ENCODE results near the gene TCF12.

The TCF12 gene

DNA sequence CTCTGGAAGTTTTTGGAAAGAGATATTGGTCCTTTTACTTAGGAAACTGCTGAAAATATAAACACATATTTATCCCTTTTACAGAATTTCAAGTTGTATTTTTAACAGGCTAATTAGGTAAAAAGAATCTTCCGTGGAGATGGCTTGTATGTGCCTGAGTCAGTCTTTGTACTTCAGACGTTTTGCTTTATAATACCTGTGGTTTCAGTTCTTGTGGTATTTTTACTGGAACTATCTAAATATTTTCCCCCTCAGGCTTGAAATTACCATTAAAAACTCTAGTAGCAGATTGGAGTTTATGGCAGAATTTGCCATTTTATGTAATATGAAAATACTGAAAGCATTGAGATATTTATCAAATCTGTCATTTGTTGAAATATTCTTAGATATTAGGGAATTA is 306.2 kb downstream of the TCF12 start:
- no peak for DNase-seq

GRCh38 chr15:57227166-57227565 is 308.7 kb downstream of the TCF12 start:
- no peak for DNase-seq

DNA sequence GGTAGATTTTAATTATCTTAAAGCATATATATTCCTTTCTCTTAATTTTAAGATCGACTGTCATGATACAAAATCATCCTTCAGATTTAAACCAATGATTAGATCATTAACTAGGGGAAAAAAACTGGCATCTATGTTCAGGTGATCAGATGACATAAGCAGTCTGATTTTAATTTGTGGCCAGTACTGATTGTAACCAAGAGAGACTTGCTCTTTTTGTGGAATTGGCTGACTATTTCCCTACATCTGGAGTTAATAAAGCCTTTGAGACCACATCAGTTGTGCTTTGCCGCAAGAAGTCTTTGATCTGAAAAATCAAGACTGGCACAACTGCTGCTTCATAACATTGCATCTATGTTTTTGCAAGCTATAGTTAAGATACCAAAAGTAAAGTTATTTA is 309.5 kb downstream of the TCF12 start:
- DNase-seq, result no peak

GRCh38 chr15:57228395-57228794 is 310.0 kb downstream of the TCF12 start:
- DNase-seq, result no peak

GRCh38 chr15:57229051-57229450 is 310.6 kb downstream of the TCF12 start:
- no peak for DNase-seq

DNA sequence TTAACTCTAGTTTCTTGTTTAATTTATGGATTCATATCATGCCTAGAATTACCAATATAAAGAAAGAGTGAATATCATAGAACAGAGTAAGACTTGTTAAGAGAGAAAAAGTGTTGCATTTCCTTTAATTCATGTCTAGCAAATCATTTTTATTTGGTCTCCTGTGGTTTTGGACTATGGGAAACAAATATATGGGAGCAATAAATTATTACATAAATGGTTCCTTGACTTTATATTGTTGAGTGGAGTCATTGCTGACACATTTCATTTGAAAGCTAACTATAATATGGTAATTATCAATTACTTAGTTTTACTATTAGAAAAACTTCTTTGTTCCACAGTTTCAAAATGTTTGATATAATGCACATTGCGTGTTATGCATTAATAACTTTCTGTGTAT is 313.1 kb downstream of the TCF12 start:
- DNase-seq, result no peak

GRCh38 chr15:57234156-57234555 is 315.7 kb downstream of the TCF12 start:
- no peak for DNase-seq

DNA sequence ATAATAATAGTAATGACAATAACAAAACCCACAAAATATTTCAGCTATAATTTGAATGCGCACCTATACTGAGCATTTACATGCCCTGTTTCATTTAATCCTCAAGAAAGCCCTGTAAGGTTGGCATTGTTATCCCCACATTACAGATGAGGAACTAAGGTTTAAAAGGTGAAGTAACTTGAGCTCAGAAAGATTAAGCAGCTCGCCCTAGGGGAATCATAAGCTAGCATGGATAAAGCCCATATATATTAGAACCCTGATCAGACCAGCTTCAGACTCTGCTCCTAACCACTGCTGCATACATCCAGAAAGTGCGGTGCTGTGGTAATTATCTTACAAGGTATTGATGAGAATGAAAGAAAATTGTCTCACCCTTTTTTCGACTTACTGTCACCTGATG is 316.7 kb downstream of the TCF12 start:
- DNase-seq, result no peak

GRCh38 chr15:57235873-57236272 is 317.4 kb downstream of the TCF12 start:
- DNase-seq, result no peak

GRCh38 chr15:57236561-57237300 is 318.3 kb downstream of the TCF12 start:
- no peak for DNase-seq

DNA sequence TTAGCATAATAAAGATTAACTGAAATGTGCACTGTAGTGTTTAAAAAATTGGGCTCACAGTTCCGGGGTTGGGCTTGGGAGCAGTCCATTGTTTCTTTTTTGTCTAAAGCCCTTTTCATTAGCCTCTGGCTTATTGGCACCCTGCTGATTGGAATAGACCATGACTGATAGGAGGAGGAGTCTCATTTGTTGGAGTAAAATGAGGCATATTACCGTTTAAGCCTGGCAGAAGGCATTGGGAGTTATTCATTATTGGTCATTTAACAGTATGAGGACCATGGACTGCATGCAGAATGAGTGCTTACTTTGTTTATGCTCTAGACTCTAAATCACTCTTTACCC is 318.8 kb downstream of the TCF12 start:
- DNase-seq, result no peak

DNA sequence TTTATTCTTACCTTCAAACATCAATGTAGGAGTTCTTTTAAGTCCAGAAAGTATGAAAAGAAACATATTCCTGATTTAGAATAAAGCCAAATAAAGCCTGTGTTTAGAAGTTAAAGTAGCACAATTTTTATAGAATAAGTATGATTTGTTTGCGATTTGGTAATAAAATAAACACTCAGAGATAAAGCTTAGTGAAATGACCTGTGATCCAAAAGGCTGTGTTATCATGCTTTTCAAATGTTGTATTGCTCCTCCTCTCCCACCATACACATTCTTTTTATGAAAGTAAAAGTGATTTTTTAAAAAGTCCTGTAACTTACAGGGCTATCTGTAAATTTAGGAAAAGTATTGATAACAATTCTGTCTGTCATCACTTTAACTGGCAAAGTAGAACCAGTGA is 319.2 kb downstream of the TCF12 start:
- DNase-seq, result no peak

DNA sequence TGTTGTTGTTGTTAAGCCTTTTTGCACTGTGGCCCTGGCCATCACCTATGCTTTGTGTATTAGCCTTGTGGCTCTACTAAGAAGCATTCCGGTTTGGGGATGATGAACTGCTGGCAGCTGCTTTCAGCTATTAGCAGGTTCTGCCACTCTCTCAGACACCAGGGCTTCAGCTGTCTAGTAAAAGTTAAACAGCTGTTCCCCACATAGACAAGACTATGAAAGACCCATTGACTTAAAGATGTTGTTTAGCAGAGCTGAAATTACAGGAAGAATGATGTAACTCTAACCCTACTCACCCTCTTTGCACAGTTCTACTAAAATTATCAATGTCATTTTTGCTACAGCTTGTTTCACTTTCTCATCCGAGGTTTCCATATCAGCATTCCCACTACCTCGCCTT is 326.7 kb downstream of the TCF12 start:
- DNase-seq, result no peak

DNA sequence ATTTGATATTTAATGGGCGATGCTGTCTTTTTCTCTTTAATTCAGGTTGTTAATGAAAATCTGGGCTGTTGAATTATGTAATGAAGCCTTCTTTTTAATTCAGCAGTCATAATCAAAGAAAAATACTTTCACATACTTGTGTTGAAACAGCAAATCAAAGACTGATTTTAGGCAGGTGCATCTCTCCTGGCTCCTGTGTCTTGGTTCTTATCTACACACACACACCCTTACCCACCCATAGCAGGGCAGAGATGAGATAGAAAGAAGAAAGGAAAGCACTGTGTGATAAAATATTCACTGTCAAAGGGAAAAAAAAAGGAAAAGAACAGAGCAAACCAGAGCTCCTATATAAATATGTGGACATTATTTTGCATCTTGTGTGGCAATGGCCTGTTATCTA is 327.3 kb downstream of the TCF12 start:
- DNase-seq, result no peak

GRCh38 chr15:57248074-57248473 is 329.6 kb downstream of the TCF12 start:
- DNase-seq, result no peak

- DNase-seq, result no peak
Observed at GRCh38 chr15:57251308-57251707, 332.9 kb downstream of the TCF12 start.

DNA sequence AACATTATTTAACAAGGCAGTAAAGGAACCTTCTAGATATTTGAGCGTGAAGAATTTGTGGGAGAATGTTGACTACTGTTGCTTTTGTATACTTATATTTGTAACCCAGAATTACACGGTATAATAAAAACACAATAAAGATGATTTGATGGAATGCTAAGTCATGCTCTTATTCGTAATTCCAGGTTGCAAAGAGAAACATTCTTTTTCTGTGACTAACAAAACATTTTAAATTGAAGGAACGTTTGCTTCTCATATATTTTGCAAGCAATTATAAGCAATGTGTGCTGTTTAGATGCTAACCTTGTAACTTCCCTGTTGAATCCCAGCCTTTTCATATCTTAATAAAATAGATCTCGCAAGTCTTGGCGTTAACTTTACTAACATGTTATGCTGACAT is 333.5 kb downstream of the TCF12 start:
- DNase-seq, result no peak

- no peak for DNase-seq
Observed at GRCh38 chr15:57253082-57253481, 334.6 kb downstream of the TCF12 start.

DNA sequence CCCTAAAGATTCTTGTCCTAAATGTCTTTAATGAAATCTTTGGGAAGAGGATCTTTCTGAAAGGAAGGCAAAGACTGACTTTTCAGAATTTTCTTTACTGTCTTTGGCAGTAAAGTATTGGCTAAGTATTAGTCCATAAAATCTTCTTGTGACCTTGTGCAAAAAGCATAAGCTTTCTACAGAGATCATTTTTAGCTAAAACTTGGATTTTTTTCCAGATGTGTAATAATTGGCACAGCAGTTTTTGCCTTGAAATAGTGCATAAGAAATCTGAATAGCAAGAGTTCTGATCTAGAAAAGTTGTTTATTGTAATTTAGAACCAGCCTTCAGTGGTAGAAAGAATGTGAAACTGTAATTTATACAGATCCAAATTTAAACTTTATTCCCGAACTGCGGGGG is 335.1 kb downstream of the TCF12 start:
- no peak for DNase-seq

DNA sequence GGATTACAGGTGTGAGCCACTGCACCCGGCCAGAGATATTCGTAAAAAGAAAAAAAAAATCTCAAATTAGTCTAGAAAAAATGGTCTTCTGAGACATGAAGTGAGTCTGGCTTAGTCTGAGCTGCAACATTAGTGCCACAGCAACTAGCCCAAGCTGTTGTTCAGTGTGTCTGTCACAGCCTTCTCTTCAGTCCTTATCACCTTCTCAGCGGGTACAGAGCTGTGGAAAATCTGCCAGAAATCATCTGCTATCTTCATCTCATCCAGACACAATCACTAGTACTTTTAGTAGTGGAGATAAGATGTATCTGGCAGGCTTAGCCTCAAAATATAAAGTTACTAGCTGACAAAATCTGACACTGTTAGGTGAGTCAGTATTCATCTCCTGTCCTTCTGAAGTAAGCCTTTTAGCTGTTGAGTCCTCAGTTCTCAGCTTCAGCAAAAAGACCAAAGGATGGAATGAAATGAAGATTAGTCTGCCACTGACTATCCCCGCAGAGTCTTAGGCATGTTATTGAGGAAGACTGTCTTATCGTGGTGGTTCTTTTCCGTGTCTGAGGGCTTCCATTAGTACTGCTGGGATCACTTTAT is 337.4 kb downstream of the TCF12 start:
- DNase-seq, result no peak

DNA sequence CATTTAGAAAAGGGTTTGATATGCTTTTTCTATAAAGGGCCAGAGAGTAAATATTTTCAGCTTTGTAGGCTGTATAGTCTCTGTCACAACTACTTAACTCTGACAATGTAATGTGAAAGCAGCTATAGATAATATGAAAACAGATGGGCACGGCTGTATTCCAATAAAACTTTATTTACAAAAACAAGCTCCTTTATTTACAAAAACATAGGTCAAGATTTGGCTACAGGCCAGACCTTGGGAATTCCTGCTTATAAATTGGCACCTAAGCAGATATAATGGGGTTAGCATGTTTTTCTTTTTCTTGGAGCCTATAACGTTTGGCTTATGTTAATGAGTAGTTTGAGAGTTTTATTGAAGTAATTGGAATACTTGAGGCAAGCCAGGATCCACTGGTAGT is 338.5 kb downstream of the TCF12 start:
- DNase-seq, result no peak

GRCh38 chr15:57259568-57260040 is 341.2 kb downstream of the TCF12 start:
- no peak for DNase-seq

DNA sequence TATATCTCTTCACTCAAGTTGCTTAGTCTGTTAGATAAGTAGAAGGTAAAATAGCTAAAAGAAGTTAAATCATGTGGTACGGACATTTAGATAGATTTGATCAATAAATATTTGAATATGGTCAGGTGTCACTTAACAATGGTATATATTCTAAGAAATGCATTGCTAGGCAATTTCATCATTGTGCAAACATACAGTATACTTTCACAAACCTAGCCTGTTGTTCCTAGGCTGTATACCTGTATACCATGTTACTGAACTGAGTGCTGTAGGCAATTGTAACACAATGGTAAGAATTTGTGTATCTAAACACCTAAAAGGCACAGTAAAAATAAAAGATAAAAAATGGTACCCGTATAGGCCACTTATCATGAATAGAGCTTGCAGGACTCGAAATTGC is 345.1 kb downstream of the TCF12 start:
- no peak for DNase-seq

DNA sequence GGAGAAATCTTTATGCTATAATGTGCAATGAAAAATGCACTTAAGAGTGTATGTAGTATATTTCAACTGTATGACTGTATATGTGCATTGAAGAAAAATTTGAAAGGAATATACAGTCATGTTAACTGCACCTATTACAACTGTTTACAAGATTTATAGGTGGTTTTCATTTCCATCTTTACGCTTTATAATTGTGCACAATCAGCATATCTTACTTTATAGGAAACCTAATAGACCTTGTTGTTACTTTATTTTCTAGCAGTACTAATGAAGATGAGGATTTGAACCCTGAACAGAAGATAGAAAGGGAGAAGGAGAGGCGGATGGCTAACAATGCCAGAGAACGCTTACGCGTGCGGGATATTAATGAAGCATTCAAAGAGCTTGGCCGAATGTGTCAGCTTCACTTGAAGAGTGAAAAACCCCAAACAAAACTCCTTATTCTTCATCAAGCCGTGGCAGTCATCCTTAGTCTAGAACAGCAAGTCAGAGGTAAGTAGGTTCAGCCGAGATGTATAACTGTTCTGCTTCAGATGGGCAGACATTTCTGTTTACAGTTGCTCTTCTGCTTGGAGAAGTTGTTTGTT is 354.4 kb downstream of the TCF12 start:
- no peak for DNase-seq

DNA sequence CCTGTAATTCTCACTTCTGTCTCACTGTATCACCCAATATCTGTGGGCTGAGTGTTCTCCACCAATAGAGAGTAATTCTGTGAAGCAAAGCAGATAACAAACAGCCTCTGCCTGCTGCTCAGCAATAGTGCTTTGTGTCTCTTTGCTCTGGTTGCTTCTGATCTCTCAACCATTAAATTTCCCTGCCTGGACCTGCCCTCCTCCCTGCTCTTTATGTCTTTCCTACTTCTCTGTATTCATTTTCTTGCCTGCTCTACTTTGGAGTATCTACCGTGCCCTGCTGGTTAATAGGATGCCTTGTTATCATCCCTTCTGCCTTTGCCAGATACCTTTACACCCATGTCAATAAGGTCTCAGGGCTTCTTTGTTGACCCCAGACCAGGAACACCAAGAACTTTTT is 355.0 kb downstream of the TCF12 start:
- DNase-seq, result no peak
